Measurements from ENCODE around the gene ROBO3. TPM values are rescaled to one million over a fixed set of nuclear protein-coding genes. Genes with fewer than 3 reads are reported as not detected.
A peak's percentile ranks its signal among the peaks of the same experiment; 100 is the strongest.

ROBO3 gene
- total and polyA plus RNA-seq, 10 of the 15 experiments (the other 5 are each of a cell fraction or from before 2014, with no cell fraction given), result 0.10 to 0.63 (median 0.31) TPM; not detected in 2

GRCh38 chr11:124887667-124888013 is 22.4 kb downstream of the ROBO3 start (continued):
- TF ChIP-seq, protein P1, sequence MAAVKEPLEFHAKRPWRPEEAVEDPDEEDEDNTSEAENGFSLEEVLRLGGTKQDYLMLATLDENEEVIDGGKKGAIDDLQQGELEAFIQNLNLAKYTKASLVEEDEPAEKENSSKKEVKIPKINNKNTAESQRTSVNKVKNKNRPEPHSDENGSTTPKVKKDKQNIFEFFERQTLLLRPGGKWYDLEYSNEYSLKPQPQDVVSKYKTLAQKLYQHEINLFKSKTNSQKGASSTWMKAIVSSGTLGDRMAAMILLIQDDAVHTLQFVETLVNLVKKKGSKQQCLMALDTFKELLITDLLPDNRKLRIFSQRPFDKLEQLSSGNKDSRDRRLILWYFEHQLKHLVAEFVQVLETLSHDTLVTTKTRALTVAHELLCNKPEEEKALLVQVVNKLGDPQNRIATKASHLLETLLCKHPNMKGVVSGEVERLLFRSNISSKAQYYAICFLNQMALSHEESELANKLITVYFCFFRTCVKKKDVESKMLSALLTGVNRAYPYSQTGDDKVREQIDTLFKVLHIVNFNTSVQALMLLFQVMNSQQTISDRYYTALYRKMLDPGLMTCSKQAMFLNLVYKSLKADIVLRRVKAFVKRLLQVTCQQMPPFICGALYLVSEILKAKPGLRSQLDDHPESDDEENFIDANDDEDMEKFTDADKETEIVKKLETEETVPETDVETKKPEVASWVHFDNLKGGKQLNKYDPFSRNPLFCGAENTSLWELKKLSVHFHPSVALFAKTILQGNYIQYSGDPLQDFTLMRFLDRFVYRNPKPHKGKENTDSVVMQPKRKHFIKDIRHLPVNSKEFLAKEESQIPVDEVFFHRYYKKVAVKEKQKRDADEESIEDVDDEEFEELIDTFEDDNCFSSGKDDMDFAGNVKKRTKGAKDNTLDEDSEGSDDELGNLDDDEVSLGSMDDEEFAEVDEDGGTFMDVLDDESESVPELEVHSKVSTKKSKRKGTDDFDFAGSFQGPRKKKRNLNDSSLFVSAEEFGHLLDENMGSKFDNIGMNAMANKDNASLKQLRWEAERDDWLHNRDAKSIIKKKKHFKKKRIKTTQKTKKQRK (IDR thresholded peaks at IDR 0.05; ENCODE audit: low read depth, low read length), result no peak
- TF ChIP-seq USF1 (IDR thresholded peaks at IDR 0.05; ENCODE audit: borderline replicate concordance, extremely low read length, insufficient read depth, low read depth, low read length), result no peak
- no peak for TF ChIP-seq KAT2A (conservative IDR thresholded peaks at IDR 0.05; ENCODE audit: control insufficient read depth, low read depth, low read length)
- TF ChIP-seq GATAD2B (conservative IDR thresholded peaks at IDR 0.05; ENCODE audit: low read depth), result no peak
- TF ChIP-seq IKZF1 (conservative IDR thresholded peaks at IDR 0.05), result no peak

DNA sequence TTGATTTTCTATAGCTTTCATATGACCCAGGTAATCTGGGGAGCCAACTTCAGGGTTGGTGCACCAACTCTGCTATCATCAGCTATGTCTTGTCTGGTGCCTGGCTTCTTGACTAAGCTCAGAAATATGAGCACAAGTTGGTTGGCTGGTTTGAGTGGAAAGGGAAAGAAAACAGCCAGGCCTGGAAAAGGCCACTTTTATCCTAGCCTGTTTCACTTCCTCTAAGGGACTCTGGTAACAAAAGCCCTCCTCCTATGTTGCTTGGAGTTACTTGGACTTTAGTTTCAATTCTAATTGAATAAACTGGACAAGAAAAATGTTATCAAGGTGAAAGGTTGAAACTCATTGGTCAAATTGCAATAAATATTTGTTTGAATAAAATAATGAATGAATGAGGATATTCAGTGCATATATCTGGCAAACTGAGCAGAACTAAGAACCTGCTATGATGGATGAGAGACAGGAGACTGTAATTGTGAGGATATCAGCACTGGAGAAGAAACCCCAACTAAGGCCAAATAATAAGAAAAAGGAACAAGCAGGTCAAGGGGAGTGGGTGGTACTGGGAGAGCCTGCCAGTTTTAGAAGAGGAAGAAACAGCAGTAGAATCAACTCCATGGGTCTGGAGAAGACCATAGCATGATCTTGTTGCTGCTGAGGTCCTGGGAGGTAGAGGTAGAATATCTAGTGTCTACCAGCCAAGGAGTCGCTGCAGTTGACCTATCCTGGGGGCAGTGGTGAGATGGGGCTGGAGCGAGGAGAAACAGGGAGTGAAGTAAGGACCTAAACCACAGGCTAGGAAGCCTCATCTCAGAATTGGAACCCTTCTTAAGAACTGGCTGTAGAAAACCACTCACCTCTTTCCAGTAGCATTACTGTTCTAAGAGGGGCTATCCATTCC is 24.2 kb downstream of the ROBO3 start:
- TF ChIP-seq TCF7 (IDR thresholded peaks at IDR 0.05; ENCODE audit: borderline replicate concordance) (no peak), SPI1 (IDR thresholded peaks at IDR 0.05; ENCODE audit: borderline replicate concordance, insufficient read depth, low read depth, low read length) (peak; percentile 25; the same call in 1 of the 2 replicates)
- CTCF ChIA-PET, result interaction anchor here (0.6 to 1.4 kb wide), 4 partner anchors 10 to 253 kb away, joined by 3 to 4 read pairs (median 3); no protein-coding TSS in a partner anchor
- no peaks in the 10 kb centered on the region for H3K4me1 ChIP-seq (ENCODE audit: control insufficient read depth, insufficient read depth, low read length)
- intact Hi-C loops (cut with micrococcal nuclease; ENCODE audit: unreplicated experiment) (loop anchor here (10.0 kb wide), 1 partner anchor 255 kb away; no protein-coding TSS in a partner anchor), in situ Hi-C loops (cut with MboI) (no loop called here)
- H3K27ac ChIP-seq (ENCODE audit: control insufficient read depth, insufficient read depth), result no peak overlapping the region
- peaks cover 2 to 4% of the 10 kb centered on the region in 2 experiments; a peak in 3 of 4 replicates for H3K27me3 ChIP-seq (replicated peaks in 1 of 2; ENCODE audit: control insufficient read depth in 2 of 2, insufficient read depth in 2 of 2, low read length in 1 of 2)
- POLR2A ChIA-PET, result no interaction called here
- no peak overlapping the region for H3K4me2 ChIP-seq (ENCODE audit: control insufficient read depth, insufficient read depth)
- no peaks in the 10 kb centered on the region for H3K79me2 ChIP-seq (ENCODE audit: control insufficient read depth, insufficient read depth, low read length)
- H4K20me1 ChIP-seq (ENCODE audit: control insufficient read depth, insufficient read depth), result no peaks in the 10 kb centered on the region
- ATAC-seq (no peak), DNase-seq (ENCODE audit: low read depth, low spot score) (no peak), FAIRE-seq (no peak)
- RAD21 ChIA-PET (ENCODE audit: unreplicated experiment), result no interaction called here
- no peak overlapping the region for H3K4me3 ChIP-seq
- H3K9ac ChIP-seq (ENCODE audit: control insufficient read depth, insufficient read depth, low read length), result no peak overlapping the region
- no TSS peak for BruUV-seq (replicated peaks)
- no peak overlapping the region for H2AFZ ChIP-seq (ENCODE audit: control insufficient read depth, low read depth, low read length)
- WGBS (ENCODE audit: insufficient coverage, insufficient replicate concordance, low lambda C conversion rate, missing lambda C conversion rate), result 10% methylated on average over 2 of the region's 2 CpGs
- H3K9me3 ChIP-seq (replicated peaks; ENCODE audit: control insufficient read depth, insufficient read depth, low read length), result no peaks in the 10 kb centered on the region
- SMC1A ChIA-PET (ENCODE audit: uncharacterized antibody, unreplicated experiment), result interaction anchor here (1.0 kb wide), 1 partner anchor 45 kb away, joined by 3 read pairs; no protein-coding TSS in a partner anchor
- no peaks in the 10 kb centered on the region; a peak in 1 of 4 replicates for H3K36me3 ChIP-seq (ENCODE audit: control insufficient read depth in 2 of 2, insufficient read depth in 2 of 2, low read length in 1 of 2)
